ENCODE results near the gene GOLGA5. TPM values are rescaled to one million over a fixed set of nuclear protein-coding genes. Genes with fewer than 3 reads are reported as not detected.

The GOLGA5 gene
- total and polyA plus RNA-seq, 8 donors: 35.7 to 39.9 (median 36.9) TPM

- no peak overlapping the region for H3K27ac ChIP-seq
- H3K4me3 ChIP-seq: no peak overlapping the region
- H3K36me3 ChIP-seq: peaks cover 0 to 59% of the 10 kb centered on the region in 2 donors
- no peaks in the 10 kb centered on the region for H3K9me3 ChIP-seq
- no peak for DNase-seq
- TF ChIP-seq CTCF (IDR thresholded peaks at IDR 0.05): no peak
- H3K4me1 ChIP-seq: peaks cover 0 to 10% of the 10 kb centered on the region in 2 donors
- intact Hi-C loops (cut with DNase I): no loop called here
- no peak for ATAC-seq
- no peaks in the 10 kb centered on the region for H3K27me3 ChIP-seq
Measured at GRCh38 chr14:92841930-92842329, 47.8 kb downstream of the GOLGA5 start.

- Histone ChIP-seq H3K4me1 (peaks cover 0 to 22% of the 10 kb centered on the region in 2 donors), H3K4me3 (no peak overlapping the region), H3K9me3 (no peaks in the 10 kb centered on the region), H3K36me3 (peaks cover 0 to 37% of the 10 kb centered on the region in 2 donors), H3K27ac (no peak overlapping the region), H3K27me3 (no peaks in the 10 kb centered on the region)
- DNase-seq (no peak), ATAC-seq (no peak)
- TF ChIP-seq CTCF (IDR thresholded peaks at IDR 0.05): no peak
- intact Hi-C loops (cut with DNase I): no loop called here
Measured at GRCh38 chr14:92844204-92844603, 50.1 kb downstream of the GOLGA5 start.

GRCh38 chr14:92846162-92846897 is 52.2 kb downstream of the GOLGA5 start:
- H3K27me3 ChIP-seq: no peaks in the 10 kb centered on the region
- DNase-seq: no peak
- peaks cover 0 to 22% of the 10 kb centered on the region in 2 donors for H3K4me1 ChIP-seq
- intact Hi-C loops (cut with DNase I): no loop called here
- H3K4me3 ChIP-seq: no peak overlapping the region
- peak overlapping the region in 1 of 2 donors; percentile 38 for H3K27ac ChIP-seq
- ATAC-seq: peak; percentile 86
- H3K36me3 ChIP-seq: peaks cover 0 to 15% of the 10 kb centered on the region in 2 donors
- no peaks in the 10 kb centered on the region for H3K9me3 ChIP-seq
- no peak for TF ChIP-seq CTCF (IDR thresholded peaks at IDR 0.05)

- Histone ChIP-seq H3K4me3 (no peak overlapping the region), H3K36me3 (peaks cover 0 to 6% of the 10 kb centered on the region in 2 donors), H3K9me3 (no peaks in the 10 kb centered on the region), H3K27ac (no peak overlapping the region), H3K27me3 (no peaks in the 10 kb centered on the region), H3K4me1 (peaks cover 0 to 22% of the 10 kb centered on the region in 2 donors)
- no peak for TF ChIP-seq CTCF (IDR thresholded peaks at IDR 0.05)
- ATAC-seq: no peak
- DNase-seq: no peak
- intact Hi-C loops (cut with DNase I): no loop called here
Measured at GRCh38 chr14:92847278-92847677, 53.2 kb downstream of the GOLGA5 start.

- H3K27ac ChIP-seq: no peak overlapping the region
- peaks cover 0 to 4% of the 10 kb centered on the region in 2 donors for H3K36me3 ChIP-seq
- peaks cover 0 to 22% of the 10 kb centered on the region in 2 donors for H3K4me1 ChIP-seq
- intact Hi-C loops (cut with DNase I): no loop called here
- TF ChIP-seq CTCF (IDR thresholded peaks at IDR 0.05): no peak
- ATAC-seq (no peak), DNase-seq (no peak)
- H3K9me3 ChIP-seq: no peaks in the 10 kb centered on the region
- no peak overlapping the region for H3K4me3 ChIP-seq
- no peaks in the 10 kb centered on the region for H3K27me3 ChIP-seq
Measured at GRCh38 chr14:92847749-92848148, 53.6 kb downstream of the GOLGA5 start.

Measured in left lung (tissue), 10 donors.